Colon (tissue), 2 donors: Measurements from ENCODE around the gene HOXC13.

Experiments
- FAIRE-seq: peaks from 2 replicates; lab custom pipeline; 2012; peaks lifted over from hg19 to GRCh38; lab: Jason Lieb, UNC
- donor health status: control.
- donor health status: control.

Gene HOXC13

GRCh38 chr12:53955036-53955775 lies 16.6 kb downstream of the HOXC13 start:
- no peak for FAIRE-seq

GRCh38 chr12:53955776-53956250 lies 17.2 kb downstream of the HOXC13 start:
- FAIRE-seq, result no peak

- no peak for FAIRE-seq
Observed at GRCh38 chr12:53956251-53956887, 17.7 kb downstream of the HOXC13 start.

GRCh38 chr12:53956914-53957536 lies 18.4 kb downstream of the HOXC13 start:
- FAIRE-seq, result no peak

GRCh38 chr12:53958128-53958527 lies 19.5 kb downstream of the HOXC13 start:
- FAIRE-seq, result no peak

- no peak for FAIRE-seq
Observed at GRCh38 chr12:53959314-53959713, 20.7 kb downstream of the HOXC13 start.

- no peak for FAIRE-seq
Observed at GRCh38 chr12:53960187-53961024, 21.8 kb downstream of the HOXC13 start.

- FAIRE-seq, result no peak
Observed at GRCh38 chr12:53961025-53961761, 22.6 kb downstream of the HOXC13 start.

- no peak for FAIRE-seq
Observed at GRCh38 chr12:53963005-53963404, 24.4 kb downstream of the HOXC13 start.

- FAIRE-seq, result no peak
Observed at GRCh38 chr12:53963434-53964314, 25.0 kb downstream of the HOXC13 start.

- no peak for FAIRE-seq
Observed at GRCh38 chr12:53964315-53964713, 25.7 kb downstream of the HOXC13 start.

GRCh38 chr12:53965281-53966084 lies 26.9 kb downstream of the HOXC13 start:
- no peak for FAIRE-seq

GRCh38 chr12:53966085-53966384 lies 27.4 kb downstream of the HOXC13 start:
- FAIRE-seq, result no peak

GRCh38 chr12:53966385-53967133 lies 27.9 kb downstream of the HOXC13 start:
- no peak for FAIRE-seq

GRCh38 chr12:53967421-53967925 lies 28.8 kb downstream of the HOXC13 start:
- no peak for FAIRE-seq

- FAIRE-seq, result no peak
Observed at GRCh38 chr12:53968214-53969127, 29.8 kb downstream of the HOXC13 start.

- FAIRE-seq, result no peak
Observed at GRCh38 chr12:53969588-53970259, 31.1 kb downstream of the HOXC13 start.
